SU-DHL-6 (cell line): ENCODE results near the gene CCR5.

Experiments used
- H2AFZ ChIP-seq: fragments of 200-600 bp; sonication (generic); 2 replicates; pipeline ENCODE4 v1.6.1; 2014; ENCODE audit warnings: low read depth, mild to moderate bottlenecking, moderate library complexity, mixed read lengths, antibody characterized with exemption, low read length; ENCODE audit not compliant: severe bottlenecking
- H3F3A ChIP-seq: fragments of 200-600 bp; shearing (Covaris generic); 2 replicates; pipeline ENCODE4 v1.6.0; 2016; ENCODE audit warnings: antibody characterized with exemption, mild to moderate bottlenecking; ENCODE audit not compliant: insufficient read depth
- H3K27ac ChIP-seq: fragments of 200-600 bp; sonication (generic); 2 replicates; pipeline ENCODE4 v1.5.1; 2016; ENCODE audit warnings: low read depth, mild to moderate bottlenecking, low read length, moderate library complexity, mixed read lengths
- H3K27me3 ChIP-seq: fragments of 200-600 bp; sonication (generic), shearing (Covaris generic); 2 replicates; pipeline ENCODE4 v1.6.0; 2014; ENCODE audit warnings: mild to moderate bottlenecking, low read length
- H3K36me3 ChIP-seq: fragments of 200-600 bp; sonication (generic); 2 replicates; pipeline ENCODE4 v1.6.1; 2014; ENCODE audit warnings: mild to moderate bottlenecking, low read length, mixed read lengths
- H3K4me2 ChIP-seq: fragments of 300-600, 200-600 bp; shearing (Covaris generic), sonication (generic); 2 replicates; pipeline ENCODE4 v1.6.0; 2014; ENCODE audit warnings: low read length, low read depth, mild to moderate bottlenecking; ENCODE audit not compliant: poor library complexity, severe bottlenecking
- H3K4me3 ChIP-seq: fragments of 200-600 bp; sonication (generic); 2 replicates; pipeline ENCODE4 v1.5.1; 2014; ENCODE audit warnings: antibody characterized with exemption, low read length, mild to moderate bottlenecking, mixed read lengths; ENCODE audit not compliant: insufficient read depth, poor library complexity, severe bottlenecking
- H3K79me2 ChIP-seq: fragments of 200-600 bp; sonication (generic); 2 replicates; pipeline ENCODE4 v1.6.1; 2014; ENCODE audit warnings: mild to moderate bottlenecking, low read length, moderate library complexity; ENCODE audit not compliant: insufficient read depth
- H3K9ac ChIP-seq: fragments of 200-600 bp; sonication (generic); 2 replicates; pipeline ENCODE4 v1.7.0; 2014; ENCODE audit warnings: mild to moderate bottlenecking, low read length
- H3K9me2 ChIP-seq: fragments of 200-600 bp; sonication (generic); replicated peaks from 2 replicates; pipeline ENCODE4 v1.6.1; 2014; ENCODE audit warnings: low read length; ENCODE audit not compliant: insufficient read depth
- H3K9me3 ChIP-seq: fragments of 200-600 bp; sonication (generic); 2 replicates; pipeline ENCODE4 v1.6.1; 2014; ENCODE audit warnings: low read length, mixed read lengths; ENCODE audit not compliant: insufficient read depth
- H4K20me1 ChIP-seq: fragments of 200-600 bp; sonication (generic); 2 replicates; pipeline ENCODE4 v1.6.1; 2014; ENCODE audit warnings: low read depth, mild to moderate bottlenecking, antibody characterized with exemption, low read length, moderate library complexity, mixed read lengths
- CTCF ChIP-seq: fragments of 200-600 bp; sonication (generic); IDR thresholded peaks from one replicate; pipeline ENCODE4 v1.5.1; 2017; ENCODE audit warnings: antibody characterized with exemption, mild to moderate bottlenecking, low read length, moderate library complexity; ENCODE audit not compliant: insufficient read depth, poor library complexity, severe bottlenecking
- EZH2phosphoT487 ChIP-seq: fragments of 200-600 bp; sonication (generic), shearing (Covaris generic); conservative IDR thresholded peaks from 2 replicates; pipeline ENCODE4 v1.6.1; 2018; ENCODE audit warnings: mild to moderate bottlenecking, antibody characterized with exemption, low read length, moderate library complexity, mixed read lengths

CCR5 gene

DNA sequence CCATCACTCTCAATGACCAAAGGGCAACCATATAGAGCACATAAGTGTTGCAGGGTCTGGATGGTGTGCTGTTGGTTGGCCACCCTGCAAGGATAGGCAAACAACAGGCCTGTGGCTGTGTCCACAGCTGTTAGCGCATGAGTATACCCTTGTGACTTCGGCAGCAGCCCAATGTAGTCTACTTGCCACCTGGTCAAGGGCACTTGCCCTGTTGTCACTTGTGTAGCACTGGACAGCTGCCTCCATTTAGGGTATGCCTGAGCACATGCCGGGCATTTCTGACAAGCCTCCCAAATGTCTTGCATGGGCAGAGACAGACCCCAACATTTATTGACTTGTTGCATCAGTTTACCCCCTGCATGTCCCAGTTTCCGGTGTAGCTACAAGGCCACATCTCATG is 49.1 kb downstream of the CCR5 start:
- Histone ChIP-seq H4K20me1 (no peaks in the 10 kb centered on the region), H3K9me2 (no peaks in the 10 kb centered on the region), H3K4me2 (no peak overlapping the region), H2AFZ (no peak overlapping the region), H3K9me3 (no peaks in the 10 kb centered on the region), H3K79me2 (no peaks in the 10 kb centered on the region), H3K27ac (no peak overlapping the region), H3F3A (no peaks in the 10 kb centered on the region), H3K36me3 (no peaks in the 10 kb centered on the region), H3K4me3 (no peak overlapping the region), H3K27me3 (no peaks in the 10 kb centered on the region), H3K9ac (no peak overlapping the region)
- no peak for TF ChIP-seq EZH2phosphoT487

- H3K79me2 ChIP-seq: no peaks in the 10 kb centered on the region
- H4K20me1 ChIP-seq: no peaks in the 10 kb centered on the region
- TF ChIP-seq CTCF (no peak), EZH2phosphoT487 (no peak)
- no peak overlapping the region for H3K4me2 ChIP-seq
- H3K4me3 ChIP-seq: no peak overlapping the region
- H3K9me2 ChIP-seq: no peaks in the 10 kb centered on the region
- H3K36me3 ChIP-seq: no peaks in the 10 kb centered on the region
- no peaks in the 10 kb centered on the region for H3K27me3 ChIP-seq
- H3K9me3 ChIP-seq: no peaks in the 10 kb centered on the region
- no peak overlapping the region for H3K27ac ChIP-seq
- no peak overlapping the region for H2AFZ ChIP-seq
- no peaks in the 10 kb centered on the region for H3F3A ChIP-seq
- no peak overlapping the region for H3K9ac ChIP-seq
These were observed 50.2 kb downstream of the CCR5 start for GRCh38 chr3:46420931-46421330.

DNA sequence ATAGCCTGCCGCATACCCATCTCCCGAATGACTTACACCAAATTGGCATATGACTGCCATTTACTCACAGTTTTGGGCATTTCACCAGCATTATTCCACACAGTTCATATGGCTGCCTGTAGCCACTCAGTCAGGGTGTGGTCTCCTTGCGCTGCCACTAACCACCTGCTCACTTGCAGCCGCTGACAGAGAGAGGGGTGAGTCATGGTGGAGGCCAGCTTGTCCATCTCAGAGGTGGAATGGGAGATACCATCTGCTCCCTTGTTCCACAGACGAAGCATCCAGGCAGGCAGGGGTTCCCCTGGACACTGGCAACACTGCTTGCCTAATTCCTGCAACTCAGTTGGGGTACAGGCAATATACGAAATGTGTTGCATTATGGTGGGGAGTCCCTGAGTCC is 51.9 kb downstream of the CCR5 start:
- H3K27me3 ChIP-seq: no peaks in the 10 kb centered on the region
- no peak overlapping the region for H3K27ac ChIP-seq
- H3F3A ChIP-seq: no peaks in the 10 kb centered on the region
- H4K20me1 ChIP-seq: no peaks in the 10 kb centered on the region
- no peaks in the 10 kb centered on the region for H3K9me3 ChIP-seq
- H3K9ac ChIP-seq: no peak overlapping the region
- H3K9me2 ChIP-seq: no peaks in the 10 kb centered on the region
- no peak overlapping the region for H3K4me2 ChIP-seq
- H2AFZ ChIP-seq: no peak overlapping the region
- no peaks in the 10 kb centered on the region for H3K79me2 ChIP-seq
- H3K36me3 ChIP-seq: no peaks in the 10 kb centered on the region
- H3K4me3 ChIP-seq: no peak overlapping the region
- TF ChIP-seq EZH2phosphoT487 (no peak), CTCF (no peak)

- Histone ChIP-seq H3K9me3 (no peaks in the 10 kb centered on the region), H3K9ac (no peak overlapping the region), H3F3A (no peaks in the 10 kb centered on the region)
These were observed 52.8 kb downstream of the CCR5 start for GRCh38 chr3:46423588-46423987.

More at GRCh38 chr3:46423588-46423987, 52.8 kb downstream of the CCR5 start:
- H3K27me3 ChIP-seq: no peaks in the 10 kb centered on the region
- H3K4me2 ChIP-seq: no peak overlapping the region
- H3K27ac ChIP-seq: no peak overlapping the region
- H3K4me3 ChIP-seq: no peak overlapping the region
- no peaks in the 10 kb centered on the region for H3K9me2 ChIP-seq
- no peaks in the 10 kb centered on the region for H3K36me3 ChIP-seq
- no peaks in the 10 kb centered on the region for H3K79me2 ChIP-seq
- no peak overlapping the region for H2AFZ ChIP-seq
- no peaks in the 10 kb centered on the region for H4K20me1 ChIP-seq
- no peak for TF ChIP-seq CTCF
- TF ChIP-seq EZH2phosphoT487: no peak
